Fibroblast of peridontal ligament (primary cell): Measurements from ENCODE around the gene PRODH2.
"Not testable (repeated sequence)": the region's sequence is repeated elsewhere in the genome, so short reads cannot be mapped to it uniquely, and the experiment has no call there.

Experiments used
- DNase-seq: peaks from one replicate; pipeline ENCODE4 v3.0.0-alpha.2; 2010; ENCODE audit errors: extremely low read depth

The PRODH2 gene

DNA sequence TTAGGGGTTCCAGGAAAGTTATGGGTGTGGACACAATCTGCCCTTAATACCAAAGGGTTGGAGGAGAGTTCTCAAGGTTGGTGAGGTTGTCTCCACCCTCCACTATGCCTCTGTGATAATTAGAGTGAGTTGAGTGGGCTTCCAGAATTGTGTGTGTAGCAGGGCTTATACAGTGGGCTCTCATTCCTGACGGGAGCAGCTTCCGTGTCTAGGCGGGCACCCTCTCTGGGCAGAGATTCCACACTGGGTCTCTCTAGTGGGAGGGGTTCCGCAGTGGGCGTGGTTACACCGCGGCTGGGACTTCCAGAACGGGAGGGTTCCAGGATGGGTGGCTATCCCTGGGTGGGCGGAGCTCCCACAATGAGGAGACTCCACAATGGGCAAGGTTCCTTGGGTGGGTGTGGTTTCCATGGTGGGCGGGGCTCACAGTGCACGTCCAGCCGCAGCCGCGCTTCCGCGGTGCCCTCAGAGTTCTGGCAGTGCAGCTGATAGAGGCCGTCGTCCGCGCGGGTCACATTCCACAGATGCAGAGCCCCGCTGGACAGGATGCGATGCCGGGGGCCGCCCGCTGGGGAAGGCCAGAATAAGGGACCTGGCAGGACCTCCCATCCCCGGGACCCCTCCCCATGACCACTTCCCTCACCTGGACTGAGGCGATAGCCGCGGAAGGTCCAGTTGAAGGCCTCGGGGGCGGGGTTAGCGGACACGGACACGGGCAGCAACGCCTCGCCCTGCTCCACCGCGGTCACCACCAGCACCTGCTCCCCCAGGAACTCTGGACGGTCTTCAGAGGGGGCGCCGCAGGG, 31.2 kb upstream of the PRODH2 start:
- no peak for DNase-seq

DNA sequence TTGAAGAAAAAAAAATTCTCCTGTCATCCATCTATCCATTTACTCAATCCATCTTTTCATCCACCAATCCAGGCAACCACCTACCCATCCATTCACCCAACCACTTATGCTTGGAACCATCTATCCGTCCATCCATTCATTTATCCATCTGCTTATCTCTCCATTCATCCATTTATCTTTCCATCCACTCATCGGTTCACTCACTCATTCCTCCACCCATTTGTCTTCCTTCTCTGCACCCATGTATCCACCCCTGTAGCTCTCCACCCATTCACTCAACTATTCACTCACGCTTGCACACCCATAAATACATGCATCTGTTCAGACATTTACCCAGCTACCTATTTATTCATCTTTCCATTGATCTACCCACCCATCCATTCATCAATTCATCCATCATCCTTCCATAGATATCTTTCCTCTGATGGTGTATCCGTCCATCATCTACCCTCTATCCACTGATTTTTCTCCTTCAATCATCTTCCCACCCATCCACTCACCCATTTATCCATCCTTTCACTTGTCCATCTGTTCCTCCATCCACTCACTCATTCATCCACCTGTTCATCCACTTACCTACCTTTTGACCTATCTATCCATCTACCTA, 30.1 kb upstream of the PRODH2 start:
- no peak for DNase-seq

DNA sequence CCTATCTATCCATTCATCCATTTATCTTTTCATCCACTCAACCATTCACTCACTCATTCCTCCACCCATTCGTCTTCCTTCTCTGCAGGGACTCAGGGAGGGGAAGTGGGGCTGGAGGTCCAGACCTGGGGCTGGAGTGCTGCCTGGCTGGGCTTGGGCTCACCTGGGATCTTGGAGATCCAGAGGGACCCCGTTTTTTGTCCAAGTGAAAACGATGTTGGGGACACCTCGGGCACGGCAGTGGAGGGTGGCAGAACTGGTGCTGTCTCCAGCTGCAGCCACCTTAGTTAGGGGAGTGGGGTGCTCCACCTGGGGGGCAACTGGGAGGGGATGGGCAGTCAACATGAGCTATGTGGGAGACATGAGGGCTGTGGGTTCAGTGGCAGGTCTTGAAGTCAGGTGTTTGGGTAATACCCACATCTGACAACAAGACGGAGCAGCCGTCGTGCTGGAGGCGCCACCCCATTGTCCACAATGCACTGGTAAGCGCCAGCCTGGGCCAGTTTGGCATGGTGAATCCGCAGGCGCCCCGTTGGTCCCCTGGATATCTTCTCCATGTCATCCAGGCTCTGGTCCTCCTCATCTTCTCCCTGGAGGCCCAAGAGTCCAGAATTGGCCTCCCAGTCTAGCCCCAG, 29.4 kb upstream of the PRODH2 start:
- no peak for DNase-seq

DNA sequence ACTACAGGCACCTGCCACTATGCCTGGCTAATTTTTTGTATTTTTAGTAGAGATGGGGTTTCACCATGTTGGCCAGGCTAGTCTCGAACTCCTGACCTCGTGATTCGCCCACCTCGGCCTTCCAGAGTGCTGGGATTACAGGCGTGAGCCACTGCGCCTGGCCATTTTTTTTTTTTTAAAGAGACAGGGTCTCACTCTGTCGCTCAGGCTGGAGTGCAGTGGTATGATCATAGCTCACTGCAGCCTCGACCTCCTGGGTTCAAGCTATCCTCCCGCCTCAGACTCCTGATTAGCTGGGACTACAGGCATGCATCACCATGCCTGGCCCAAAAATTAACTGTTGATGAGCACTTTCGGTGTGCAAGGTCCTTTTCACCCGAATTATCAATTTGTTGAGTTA, 23.5 kb upstream of the PRODH2 start:
- not testable (repeated sequence) for DNase-seq

GRCh38 chr19:35833972-35834371, 21.3 kb upstream of the PRODH2 start:
- no peak for DNase-seq

DNA sequence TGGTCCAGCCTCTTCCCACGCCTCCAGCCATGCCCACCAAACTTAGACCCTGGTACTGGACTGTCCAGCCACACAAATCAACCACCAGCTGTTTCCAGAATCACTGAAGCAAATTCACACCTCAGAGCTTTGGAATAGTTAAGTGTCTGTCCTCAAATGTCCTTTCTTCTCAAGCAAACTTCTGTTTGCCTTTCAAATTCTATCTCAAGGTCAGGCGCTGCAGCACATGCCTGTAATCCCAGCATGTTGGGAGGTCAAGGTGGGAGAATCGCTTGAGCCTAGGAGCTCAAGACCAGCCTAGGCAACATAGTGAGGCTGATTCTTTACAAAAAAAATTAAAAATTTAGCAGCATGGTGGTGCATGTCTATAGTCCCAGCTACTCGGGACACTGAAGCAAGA, 19.4 kb upstream of the PRODH2 start:
- DNase-seq, result no peak

DNA sequence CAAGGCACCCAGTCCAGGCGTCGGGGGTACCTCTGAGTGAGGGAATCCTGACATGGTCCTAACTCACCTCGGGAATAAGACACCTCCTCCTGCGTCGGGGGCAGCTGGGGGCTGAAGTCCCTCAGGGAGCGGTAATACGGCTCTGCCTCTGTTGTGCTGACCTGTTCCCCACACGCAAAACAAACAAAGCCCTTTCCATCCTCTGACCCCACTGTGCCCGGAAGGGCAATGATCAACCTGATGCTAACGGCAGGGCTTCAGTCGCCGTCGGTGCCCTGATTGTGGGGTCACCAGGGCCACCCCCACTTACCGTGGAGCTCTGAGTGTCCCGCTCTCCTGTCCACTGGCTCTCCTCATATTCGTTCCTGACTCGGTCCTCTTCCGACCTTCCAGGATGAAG, 18.3 kb upstream of the PRODH2 start:
- no peak for DNase-seq

DNA sequence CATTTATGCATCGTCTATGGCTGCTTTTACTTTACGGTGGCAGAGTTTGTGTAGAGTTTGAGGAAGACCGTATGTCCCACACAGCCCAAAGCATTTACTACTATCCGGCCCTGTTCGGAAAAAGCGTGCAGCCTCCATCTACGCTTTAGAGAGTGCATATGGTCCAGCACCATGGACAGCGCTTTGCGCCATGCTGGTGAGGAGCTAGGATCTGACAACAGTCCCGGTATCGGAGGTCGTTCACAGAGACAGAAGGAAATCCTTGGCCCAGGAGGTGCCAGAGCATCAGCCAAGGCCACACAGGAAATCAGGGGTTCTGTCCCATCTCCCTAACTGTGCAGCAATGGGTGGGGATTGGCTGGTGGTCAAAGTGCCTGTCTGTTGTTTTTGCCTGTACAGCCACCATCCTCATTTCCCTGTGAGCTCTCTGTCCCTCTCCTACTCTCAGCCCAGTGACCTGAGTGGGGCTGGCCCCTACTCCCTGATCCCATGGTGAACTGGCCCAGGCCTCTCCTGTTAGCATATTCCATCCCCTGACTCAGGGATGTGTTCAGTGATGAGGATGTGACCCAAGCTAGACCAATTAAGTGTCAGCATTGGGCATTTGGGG, 16.2 kb upstream of the PRODH2 start:
- peak; percentile 72 for DNase-seq

DNA sequence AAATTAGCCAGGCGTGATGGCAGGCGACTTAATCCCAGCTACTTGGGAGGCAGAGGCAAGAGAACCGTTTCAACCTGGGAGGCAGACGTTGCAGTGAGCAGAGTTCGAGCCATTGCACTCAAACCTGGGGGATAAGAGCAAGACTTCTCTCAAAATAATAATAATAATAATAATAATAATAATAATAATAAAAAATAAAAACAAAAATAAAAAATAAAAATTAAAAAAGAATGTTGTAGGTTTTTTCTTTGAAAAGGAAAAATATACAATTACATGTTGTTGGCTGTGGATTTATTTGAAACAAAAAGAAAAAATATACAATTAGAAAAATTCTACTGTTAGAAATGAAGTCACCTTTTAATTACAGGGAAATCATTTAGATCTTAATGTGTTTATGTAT, 11.5 kb upstream of the PRODH2 start:
- no peak for DNase-seq

DNA sequence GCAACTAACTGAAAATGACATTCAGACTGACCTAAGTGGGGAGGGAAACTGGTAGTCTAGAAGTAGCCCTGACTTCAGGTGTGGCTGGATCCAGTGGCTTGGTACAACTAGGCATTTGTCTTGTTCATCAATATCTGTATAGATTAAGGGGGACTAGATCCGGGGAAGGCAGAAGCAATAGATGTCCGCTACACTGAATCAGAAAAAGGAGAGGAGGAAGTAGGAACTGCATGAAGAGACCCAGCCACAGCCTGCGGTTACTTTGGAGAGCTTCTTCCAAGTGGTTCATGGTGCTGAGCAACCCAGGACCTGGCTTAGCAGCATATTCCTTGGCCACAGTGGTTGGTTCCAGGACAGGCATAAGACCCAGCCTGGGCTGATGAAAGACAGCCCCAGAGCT, 9.9 kb upstream of the PRODH2 start:
- no peak for DNase-seq

DNA sequence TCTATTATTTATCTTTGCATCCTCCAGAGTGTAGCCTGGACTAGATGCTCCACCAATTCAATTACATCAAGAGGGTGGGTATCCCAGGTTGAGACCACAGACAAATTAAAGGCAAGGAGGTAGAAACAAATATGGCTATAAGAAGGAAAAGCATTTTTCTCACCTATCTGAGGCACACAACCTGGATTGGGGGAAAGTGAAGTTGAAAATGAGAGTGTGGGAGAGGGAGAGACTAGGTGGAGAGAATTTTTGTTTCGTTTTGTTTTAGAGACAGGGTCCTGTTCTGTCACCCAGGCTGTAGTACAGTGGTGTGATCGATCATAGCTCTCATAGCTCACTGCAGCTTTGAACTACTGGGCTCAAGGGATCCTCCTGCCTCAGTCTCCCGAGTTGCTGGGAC, 5.8 kb upstream of the PRODH2 start:
- DNase-seq, result no peak

- DNase-seq, result no peak
These were observed 4.2 kb upstream of the PRODH2 start for GRCh38 chr19:35816846-35817245.

- no peak for DNase-seq
These were observed 3.6 kb upstream of the PRODH2 start for GRCh38 chr19:35816262-35816661.

GRCh38 chr19:35813043-35813890, 622 bp upstream of the PRODH2 start:
- no peak for DNase-seq

DNA sequence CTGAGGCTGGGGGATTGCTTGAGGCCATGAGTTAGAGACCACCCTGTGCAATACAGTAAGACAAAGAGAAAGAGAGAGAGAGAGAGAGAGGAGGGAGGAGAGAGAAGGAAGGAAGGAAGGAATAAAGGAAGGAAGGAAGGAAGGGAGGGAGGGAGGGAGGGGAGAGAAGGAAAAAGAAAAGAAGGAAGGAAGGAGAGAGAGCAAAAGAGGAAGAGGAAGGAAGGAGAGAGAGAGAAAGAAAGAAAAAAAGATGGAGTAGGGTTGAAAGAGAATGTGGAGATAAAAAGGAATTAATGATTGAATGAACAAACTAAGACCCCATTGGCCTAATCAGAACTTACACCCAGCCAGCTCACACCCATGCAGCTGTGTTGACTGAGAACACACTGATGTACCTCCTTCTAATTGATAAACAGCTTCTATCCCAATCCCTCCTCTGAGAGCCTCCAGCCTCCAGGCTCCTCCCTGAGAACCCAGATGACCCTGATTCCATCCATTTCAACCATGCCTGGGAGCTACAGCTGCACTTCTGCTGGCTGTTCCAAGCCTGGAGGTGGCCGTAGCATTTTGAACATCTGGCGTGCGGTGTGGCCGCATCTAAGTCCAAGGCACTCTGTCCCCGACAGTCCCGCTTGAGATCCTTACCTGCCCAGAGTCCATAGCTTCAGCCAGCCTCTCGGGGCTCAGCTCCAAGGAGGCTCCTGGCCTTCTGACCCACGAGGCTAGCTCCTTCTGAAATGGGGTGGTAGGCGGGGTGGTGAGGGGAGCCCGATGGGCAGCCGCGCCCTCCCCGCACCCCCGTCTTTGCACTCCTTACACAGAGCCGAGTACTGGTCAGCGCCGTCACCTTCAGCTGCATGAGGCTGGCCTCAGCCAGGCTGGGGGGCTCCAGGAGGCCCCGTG, 1.1 kb downstream of the PRODH2 start:
- DNase-seq, result no peak

DNA sequence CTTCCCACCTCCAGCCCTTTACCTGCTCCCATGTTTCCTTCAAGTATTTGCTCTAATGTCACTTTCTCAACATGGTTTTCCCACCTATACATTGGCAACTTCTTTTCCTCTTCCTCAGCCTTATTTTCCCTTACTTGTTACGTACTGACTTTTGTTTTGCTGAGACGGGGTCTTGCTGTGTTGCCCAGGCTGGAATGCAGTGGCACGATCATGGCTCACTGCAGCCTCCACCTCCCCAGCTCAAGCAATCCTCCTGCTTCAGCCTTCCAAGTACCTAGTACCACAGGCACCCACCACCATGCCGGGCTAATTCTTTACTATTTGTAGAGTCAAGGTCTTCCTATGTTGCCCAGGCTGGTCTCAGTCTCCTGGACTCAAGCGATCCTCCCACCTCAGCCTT, 5.0 kb downstream of the PRODH2 start:
- DNase-seq, result no peak

GRCh38 chr19:35806597-35806996, 6.0 kb downstream of the PRODH2 start:
- no peak for DNase-seq

- no peak for DNase-seq
These were observed 7.0 kb downstream of the PRODH2 start for GRCh38 chr19:35805526-35806102.

DNA sequence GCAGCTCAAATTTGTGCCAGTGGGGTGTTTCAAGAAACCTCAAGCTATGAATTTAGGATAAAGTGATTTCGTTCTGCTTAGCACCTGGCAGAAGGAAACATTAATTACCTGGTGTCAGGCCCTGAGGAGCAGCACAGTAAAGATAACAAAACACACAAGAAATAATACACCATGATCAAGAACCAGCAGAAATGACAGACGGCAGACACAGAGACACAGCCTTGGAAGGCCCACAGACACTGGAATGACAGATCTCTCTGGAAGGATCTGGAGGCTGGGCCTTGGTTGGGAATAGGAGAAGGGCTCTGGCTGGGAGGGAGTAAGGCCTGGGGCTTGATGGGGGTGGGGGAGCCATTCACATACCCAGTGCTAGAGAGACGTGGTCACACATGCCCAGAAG, 10.8 kb downstream of the PRODH2 start:
- no peak for DNase-seq

DNA sequence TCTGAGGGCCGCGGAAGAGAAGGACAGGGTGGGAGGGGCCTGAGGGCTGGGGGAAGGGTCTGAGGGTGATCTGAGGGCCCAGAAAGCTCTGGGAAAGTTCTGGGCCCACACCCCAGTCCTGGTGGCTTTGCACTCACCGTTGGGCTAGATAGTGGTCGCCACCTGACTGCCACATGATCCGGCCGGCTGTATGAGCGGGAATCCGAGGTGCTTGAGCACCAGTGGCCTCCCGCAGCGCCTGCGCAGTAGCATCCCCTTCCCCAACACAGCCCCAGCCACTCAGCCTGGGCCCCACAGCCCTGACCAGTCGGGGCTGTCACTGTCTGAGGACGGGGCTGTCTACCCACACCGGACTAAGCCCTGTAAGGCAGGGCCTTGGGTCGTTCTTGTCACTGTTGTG, 15.0 kb downstream of the PRODH2 start:
- no peak for DNase-seq
